Suppressor macrophage (primary cell): ENCODE results near the gene HOTAIR.
A peak's percentile ranks its signal among the peaks of the same experiment; 100 is the strongest.

ENCODE experiments used
- DNase-seq, 4 experiments: peaks; one replicate each; pipeline ENCODE4 v3.0.0-alpha.2; 2020 to 2022

HOTAIR gene

GRCh38 chr12:53986686-53987483 lies 12.1 kb upstream of the HOTAIR start:
- no peak for DNase-seq

GRCh38 chr12:53985994-53986685 lies 11.4 kb upstream of the HOTAIR start:
- no peak for DNase-seq

GRCh38 chr12:53985692-53985993 lies 10.9 kb upstream of the HOTAIR start:
- DNase-seq = no peak

GRCh38 chr12:53984901-53985691 lies 10.3 kb upstream of the HOTAIR start, which contains the start of gene HOXC10:
HOXC10 (plus strand) TSS chr12:53985146; CDS start chr12:53985260, 114 bp downstream.
- DNase-seq = peak; percentile 42 to 67 (median 59)

- DNase-seq = no peak
Measured at GRCh38 chr12:53983950-53984572, 9.3 kb upstream of the HOTAIR start.

GRCh38 chr12:53983568-53983949 lies 8.8 kb upstream of the HOTAIR start:
- DNase-seq = peak in 2 of 4 experiments; percentile 12 to 27

- no peak for DNase-seq
Measured at GRCh38 chr12:53982648-53983567, 8.2 kb upstream of the HOTAIR start.

GRCh38 chr12:53981634-53982565 lies 7.1 kb upstream of the HOTAIR start:
- DNase-seq = no peak

GRCh38 chr12:53980802-53981496 lies 6.2 kb upstream of the HOTAIR start:
- DNase-seq = no peak

GRCh38 chr12:53980104-53980801 lies 5.5 kb upstream of the HOTAIR start:
- no peak for DNase-seq

GRCh38 chr12:53978477-53979356 lies 4.0 kb upstream of the HOTAIR start:
- DNase-seq = no peak

- DNase-seq = no peak
Measured at GRCh38 chr12:53977596-53978445, 3.1 kb upstream of the HOTAIR start.

GRCh38 chr12:53976823-53977595 lies 2.3 kb upstream of the HOTAIR start:
- no peak for DNase-seq

GRCh38 chr12:53976172-53976822 lies 1.5 kb upstream of the HOTAIR start:
- no peak for DNase-seq

- no peak for DNase-seq
Measured at GRCh38 chr12:53975479-53976152, 862 bp upstream of the HOTAIR start.
